ENCODE measurements around the gene PTPRM.

Gene PTPRM

DNA sequence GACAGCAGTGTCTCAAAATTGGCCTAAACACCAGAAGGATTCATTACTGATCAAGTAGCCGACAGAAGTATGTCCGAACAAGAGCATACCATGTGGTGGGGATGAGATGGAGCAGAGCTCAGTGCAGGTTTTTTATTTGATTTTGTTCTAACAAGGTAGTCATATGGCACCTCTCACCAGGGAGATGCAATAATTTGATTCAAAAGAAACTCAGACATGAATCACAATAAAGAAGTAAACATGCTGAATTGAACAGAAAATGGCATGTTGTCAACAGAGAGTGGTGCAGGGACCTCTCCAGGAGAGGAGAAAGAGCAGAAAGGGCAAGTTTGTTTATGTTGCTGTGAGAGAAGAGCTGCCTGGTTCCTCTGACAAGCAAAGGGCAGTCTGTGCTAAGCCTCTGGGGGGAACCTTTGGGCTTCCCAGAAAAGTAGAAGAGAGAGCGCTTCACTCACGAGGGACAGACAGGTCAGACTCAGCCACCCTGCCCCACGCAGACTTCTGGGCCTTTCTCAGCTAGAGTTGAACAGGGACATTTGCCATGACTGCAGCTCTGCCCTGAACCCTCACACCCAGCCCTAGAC lies 690.8 kb downstream of the PTPRM start:
- no peak for DNase-seq (ENCODE audit: low spot score)
- ChIA-PET CTCF (no interaction called here), POLR2A (ENCODE audit: low non-redundant PET) (no interaction called here)
- H3K27ac ChIP-seq, result no peak overlapping the region
- TF ChIP-seq CTCF (conservative IDR thresholded peaks at IDR 0.05; ENCODE audit: low read depth), result no peak

DNA sequence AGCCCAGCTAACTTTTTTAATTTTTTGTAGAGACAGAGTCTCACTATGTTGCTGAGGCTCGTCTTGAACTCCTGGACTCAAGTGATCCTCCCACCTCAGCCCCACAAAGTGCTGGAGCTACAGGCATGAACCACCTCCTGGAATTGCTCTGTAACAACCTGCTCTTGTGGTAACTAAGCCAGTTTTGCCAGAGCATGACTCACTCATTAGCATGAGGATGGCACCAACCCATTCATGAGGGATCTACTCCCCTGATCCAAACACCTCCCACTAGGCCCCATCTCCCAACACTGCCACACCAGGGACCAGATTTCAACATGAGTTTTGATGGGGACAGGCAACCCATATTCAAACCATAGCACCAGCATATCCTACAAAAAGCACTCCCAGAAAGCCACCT lies 693.2 kb downstream of the PTPRM start:
- POLR2A ChIA-PET (ENCODE audit: low non-redundant PET), result no interaction called here
- DNase-seq (ENCODE audit: low spot score), result no peak
- no peak for TF ChIP-seq CTCF (conservative IDR thresholded peaks at IDR 0.05; ENCODE audit: low read depth)

DNA sequence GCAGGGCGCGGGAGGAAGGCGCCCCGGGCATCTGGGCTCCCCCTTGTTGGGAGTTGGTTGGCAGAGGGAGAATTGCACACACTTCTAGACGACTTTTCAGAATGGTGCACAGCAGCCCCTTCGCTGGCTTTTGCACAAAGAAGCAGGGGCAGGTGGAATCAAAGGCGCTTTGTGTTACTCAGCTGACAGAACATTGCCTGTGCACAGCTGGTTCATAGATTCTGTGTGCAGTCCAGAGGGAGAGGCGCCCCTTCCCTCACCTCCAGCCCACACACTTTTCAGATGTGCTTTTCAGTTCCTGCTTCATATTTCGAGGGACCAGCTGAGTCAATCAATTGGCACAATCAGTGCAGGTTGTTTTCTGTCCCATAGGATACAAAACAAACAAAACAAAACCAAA lies 693.7 kb downstream of the PTPRM start:
- CTCF ChIA-PET, result no interaction called here
- DNase-seq (ENCODE audit: low spot score), result no peak

More for the DNA sequence above, 693.2 kb downstream of the PTPRM start:
- H3K27ac ChIP-seq, result no peak overlapping the region
- CTCF ChIA-PET, result no interaction called here

DNA sequence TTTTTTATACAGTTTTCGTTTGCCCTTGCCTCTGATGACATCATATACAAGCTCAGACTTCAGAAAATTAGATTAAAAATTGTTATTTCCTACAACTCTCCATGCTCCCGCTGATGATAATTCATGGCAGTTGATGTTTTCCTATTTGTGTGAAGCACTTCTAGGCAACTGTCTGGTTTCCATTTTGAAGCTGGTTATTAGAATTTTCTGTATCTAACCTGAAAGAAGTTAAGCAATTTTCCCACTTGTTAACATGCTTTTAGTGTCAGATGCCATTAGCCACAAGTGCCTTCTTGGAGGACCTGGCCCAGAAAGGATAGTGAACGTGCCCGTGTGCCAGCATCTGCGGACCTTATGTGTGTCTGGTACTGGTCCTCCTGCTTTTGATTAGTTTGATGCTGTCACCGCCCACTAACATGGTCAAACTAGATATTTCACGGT lies 694.6 kb downstream of the PTPRM start:
- ChIA-PET POLR2A (ENCODE audit: low non-redundant PET) (no interaction called here), CTCF (no interaction called here)
- H3K27ac ChIP-seq, result no peak overlapping the region
- DNase-seq (ENCODE audit: low spot score), result no peak
- TF ChIP-seq CTCF (conservative IDR thresholded peaks at IDR 0.05; ENCODE audit: low read depth), result no peak

More for the DNA sequence above, 693.7 kb downstream of the PTPRM start:
- no peak overlapping the region for H3K27ac ChIP-seq
- POLR2A ChIA-PET (ENCODE audit: low non-redundant PET), result no interaction called here
- TF ChIP-seq CTCF (conservative IDR thresholded peaks at IDR 0.05; ENCODE audit: low read depth), result no peak

DNA sequence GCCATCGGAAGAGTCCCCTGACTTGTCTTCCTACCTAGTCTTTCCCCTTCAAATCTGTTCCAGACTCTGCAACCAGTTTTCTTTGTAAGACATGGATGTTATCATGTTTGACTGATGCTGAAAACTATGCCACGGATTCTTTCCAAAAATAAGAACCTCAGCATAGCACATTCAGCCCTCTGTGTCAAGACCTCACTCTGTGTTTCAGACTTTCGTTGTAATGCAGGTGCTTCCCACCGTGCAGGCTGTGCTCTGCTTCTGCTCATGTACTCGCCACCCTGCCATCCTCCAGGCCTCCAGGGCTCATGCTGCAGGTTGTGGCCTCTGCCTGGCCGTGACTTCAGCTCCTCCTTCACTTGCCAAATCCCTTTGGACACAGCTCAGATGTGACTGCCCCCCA lies 695.1 kb downstream of the PTPRM start:
- POLR2A ChIA-PET (ENCODE audit: low non-redundant PET), result no interaction called here
- CTCF ChIA-PET, result no interaction called here

GRCh38 chr18:8264116-8264515 lies 697.0 kb downstream of the PTPRM start:
- CTCF ChIA-PET, result no interaction called here
- POLR2A ChIA-PET (ENCODE audit: low non-redundant PET), result no interaction called here
- DNase-seq (ENCODE audit: low spot score), result no peak
- no peak overlapping the region for H3K27ac ChIP-seq
- no peak for TF ChIP-seq CTCF (conservative IDR thresholded peaks at IDR 0.05; ENCODE audit: low read depth)

More for the DNA sequence above, 695.1 kb downstream of the PTPRM start:
- TF ChIP-seq CTCF (conservative IDR thresholded peaks at IDR 0.05; ENCODE audit: low read depth), result no peak
- no peak overlapping the region for H3K27ac ChIP-seq
- DNase-seq (ENCODE audit: low spot score), result no peak

Data from RWPE1 (cell line).